Measurements from ENCODE around the gene FAF1. TPM values are rescaled to one million over a fixed set of nuclear protein-coding genes. Genes with fewer than 3 reads are reported as not detected.

Gene FAF1
- total RNA-seq, 1 donor from 2014 or later, result 46.4 TPM

DNA sequence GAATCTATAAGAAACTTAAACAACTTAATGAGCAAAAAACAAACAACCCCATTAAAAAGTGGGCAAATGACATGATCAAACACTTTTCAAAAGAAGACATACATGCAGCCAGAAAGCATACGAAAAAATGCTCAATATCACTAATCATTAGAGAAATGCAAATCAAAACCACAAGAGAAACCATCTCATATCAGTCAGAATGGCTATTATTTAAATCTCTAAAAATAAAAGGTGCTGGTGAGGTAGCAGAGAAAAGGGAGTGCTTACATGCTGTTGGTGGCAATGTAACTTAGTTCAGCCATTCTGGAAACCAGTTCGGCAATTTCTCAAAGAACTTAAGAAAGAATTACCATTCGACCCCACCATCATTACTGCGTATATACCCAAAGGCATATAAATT lies 147.7 kb downstream of the FAF1 start:
- Histone ChIP-seq H3K36me3 (no peaks in the 10 kb centered on the region), H3K9me3 (peaks cover 12% of the 10 kb centered on the region), H3K27ac (no peak overlapping the region), H3K4me1 (no peaks in the 10 kb centered on the region), H3K27me3 (no peaks in the 10 kb centered on the region), H3K4me3 (no peak overlapping the region)
- DNase-seq (no peak), ATAC-seq (no peak)
- TF ChIP-seq, protein P1, sequence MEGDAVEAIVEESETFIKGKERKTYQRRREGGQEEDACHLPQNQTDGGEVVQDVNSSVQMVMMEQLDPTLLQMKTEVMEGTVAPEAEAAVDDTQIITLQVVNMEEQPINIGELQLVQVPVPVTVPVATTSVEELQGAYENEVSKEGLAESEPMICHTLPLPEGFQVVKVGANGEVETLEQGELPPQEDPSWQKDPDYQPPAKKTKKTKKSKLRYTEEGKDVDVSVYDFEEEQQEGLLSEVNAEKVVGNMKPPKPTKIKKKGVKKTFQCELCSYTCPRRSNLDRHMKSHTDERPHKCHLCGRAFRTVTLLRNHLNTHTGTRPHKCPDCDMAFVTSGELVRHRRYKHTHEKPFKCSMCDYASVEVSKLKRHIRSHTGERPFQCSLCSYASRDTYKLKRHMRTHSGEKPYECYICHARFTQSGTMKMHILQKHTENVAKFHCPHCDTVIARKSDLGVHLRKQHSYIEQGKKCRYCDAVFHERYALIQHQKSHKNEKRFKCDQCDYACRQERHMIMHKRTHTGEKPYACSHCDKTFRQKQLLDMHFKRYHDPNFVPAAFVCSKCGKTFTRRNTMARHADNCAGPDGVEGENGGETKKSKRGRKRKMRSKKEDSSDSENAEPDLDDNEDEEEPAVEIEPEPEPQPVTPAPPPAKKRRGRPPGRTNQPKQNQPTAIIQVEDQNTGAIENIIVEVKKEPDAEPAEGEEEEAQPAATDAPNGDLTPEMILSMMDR (IDR thresholded peaks at IDR 0.05), result no peak
- intact Hi-C loops (cut with DNase I), result no loop called here

DNA sequence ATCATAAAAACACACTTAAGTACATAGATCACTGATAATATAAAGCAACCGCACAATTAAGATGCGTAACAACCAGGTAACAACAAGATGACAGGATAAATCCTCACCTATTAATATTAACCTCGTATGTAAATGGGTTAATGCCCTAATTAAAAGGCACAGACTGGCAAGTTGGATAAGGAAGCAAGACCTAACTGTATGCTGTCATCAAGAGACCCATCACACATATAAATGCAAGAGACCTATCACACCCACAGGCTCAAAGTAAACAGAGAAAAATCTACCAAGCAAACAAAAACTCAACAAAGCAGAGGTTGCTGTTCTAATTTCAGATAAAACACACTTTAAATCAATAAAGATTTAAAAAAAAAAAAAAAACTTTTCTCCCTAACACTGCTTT lies 151.8 kb downstream of the FAF1 start:
- no peak overlapping the region for H3K27ac ChIP-seq
- no peak overlapping the region for H3K4me3 ChIP-seq
- intact Hi-C loops (cut with DNase I), result no loop called here
- no peaks in the 10 kb centered on the region for H3K27me3 ChIP-seq
- ATAC-seq (no peak), DNase-seq (no peak)
- H3K36me3 ChIP-seq, result no peaks in the 10 kb centered on the region
- peaks cover 15% of the 10 kb centered on the region for H3K9me3 ChIP-seq
- H3K4me1 ChIP-seq, result no peaks in the 10 kb centered on the region
- TF ChIP-seq, protein P1 (IDR thresholded peaks at IDR 0.05), result no peak

DNA sequence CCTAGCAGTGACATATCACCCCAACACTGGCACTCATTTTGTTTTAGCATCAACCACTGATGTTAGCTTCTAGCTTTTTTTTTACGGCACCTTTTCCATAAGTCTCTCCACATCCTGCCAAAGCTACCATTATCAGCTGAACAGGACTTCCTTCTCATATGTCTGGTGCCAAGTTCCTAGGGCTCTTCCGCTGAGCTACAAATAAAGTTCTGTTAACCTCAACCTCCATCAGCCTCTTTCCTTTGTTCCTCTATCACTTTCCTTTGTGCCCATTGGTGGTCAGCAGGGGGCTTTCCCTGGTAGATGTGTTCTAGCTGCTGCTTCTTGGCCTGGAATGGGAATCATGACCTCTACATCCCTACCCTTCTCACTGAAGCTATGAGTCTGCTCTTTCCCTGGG lies 163.8 kb downstream of the FAF1 start:
- TF ChIP-seq, protein P1 (IDR thresholded peaks at IDR 0.05), result no peak
- no peaks in the 10 kb centered on the region for H3K4me1 ChIP-seq
- no peaks in the 10 kb centered on the region for H3K9me3 ChIP-seq
- DNase-seq (no peak), ATAC-seq (no peak)
- no peaks in the 10 kb centered on the region for H3K36me3 ChIP-seq
- intact Hi-C loops (cut with DNase I), result no loop called here
- H3K4me3 ChIP-seq, result no peak overlapping the region
- no peaks in the 10 kb centered on the region for H3K27me3 ChIP-seq
- H3K27ac ChIP-seq, result no peak overlapping the region

DNA sequence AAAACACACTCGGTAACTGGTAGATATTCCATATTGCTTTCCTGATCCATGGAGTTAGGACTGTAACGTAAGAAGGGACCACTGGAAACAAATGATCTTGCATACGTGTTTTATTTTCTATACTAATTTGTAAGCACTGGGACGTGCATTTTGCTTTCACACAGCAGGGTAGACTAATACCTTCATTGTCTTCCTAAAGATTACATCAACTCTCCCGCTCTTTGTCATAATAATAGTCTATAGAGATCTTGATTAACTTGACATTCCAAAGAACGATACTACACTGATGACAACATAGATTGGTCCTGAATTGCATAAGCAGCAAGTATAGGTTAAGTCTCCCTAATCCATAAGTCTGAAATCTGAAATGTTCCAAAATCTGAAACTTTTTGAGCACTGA lies 166.5 kb downstream of the FAF1 start:
- H3K9me3 ChIP-seq, result no peaks in the 10 kb centered on the region
- H3K27ac ChIP-seq, result no peak overlapping the region
- no peaks in the 10 kb centered on the region for H3K4me1 ChIP-seq
- no peak overlapping the region for H3K4me3 ChIP-seq
- DNase-seq (no peak), ATAC-seq (no peak)
- no peaks in the 10 kb centered on the region for H3K36me3 ChIP-seq
- intact Hi-C loops (cut with DNase I), result no loop called here
- H3K27me3 ChIP-seq, result no peaks in the 10 kb centered on the region
- TF ChIP-seq, protein P1 (IDR thresholded peaks at IDR 0.05), result no peak

DNA sequence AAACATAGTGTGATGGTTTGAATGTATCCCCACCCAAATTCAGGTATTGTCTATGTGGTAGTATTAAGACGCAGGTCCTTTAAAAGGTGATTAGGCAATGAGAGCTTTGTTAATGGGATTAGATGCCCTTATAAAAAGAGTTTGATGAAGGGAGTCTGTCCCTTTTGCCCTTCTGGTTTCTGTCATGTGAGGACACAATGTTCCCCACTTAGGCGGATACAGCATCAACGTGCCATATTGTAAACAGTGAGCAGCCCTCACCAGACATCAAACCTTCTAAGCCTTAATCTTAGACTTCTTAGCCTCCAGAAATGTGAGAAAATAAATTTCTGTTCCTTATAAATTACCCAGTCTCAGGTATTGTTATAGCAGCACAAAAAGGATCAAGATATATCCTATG lies 172.8 kb downstream of the FAF1 start:
- Histone ChIP-seq H3K27me3 (no peaks in the 10 kb centered on the region), H3K4me1 (no peaks in the 10 kb centered on the region), H3K27ac (no peak overlapping the region), H3K9me3 (no peaks in the 10 kb centered on the region), H3K4me3 (no peak overlapping the region), H3K36me3 (no peaks in the 10 kb centered on the region)
- DNase-seq (no peak), ATAC-seq (no peak)
- intact Hi-C loops (cut with DNase I), result no loop called here
- TF ChIP-seq, protein P1 (IDR thresholded peaks at IDR 0.05), result no peak

DNA sequence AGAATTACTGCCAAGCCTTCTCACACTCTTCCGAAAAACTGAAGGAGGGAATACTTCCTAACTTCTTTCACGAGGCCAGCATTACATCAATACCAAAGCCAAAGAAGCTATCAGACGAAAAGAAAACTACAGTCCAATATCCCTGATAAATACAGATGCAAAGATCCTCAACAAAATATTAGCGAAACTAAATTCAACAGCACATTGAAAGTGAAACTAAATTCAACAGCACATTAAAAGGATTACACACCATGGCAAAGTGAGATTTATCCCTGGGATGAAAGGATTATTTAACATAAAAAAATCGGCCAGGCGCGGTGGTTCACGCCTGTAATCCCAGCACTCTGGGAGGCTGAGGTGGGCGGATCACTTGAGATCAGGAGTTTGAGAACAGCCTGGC lies 176.8 kb downstream of the FAF1 start:
- TF ChIP-seq, protein P1 (IDR thresholded peaks at IDR 0.05), result no peak
- Histone ChIP-seq H3K4me3 (no peak overlapping the region), H3K9me3 (no peaks in the 10 kb centered on the region), H3K27me3 (no peaks in the 10 kb centered on the region), H3K27ac (no peak overlapping the region), H3K36me3 (peaks cover 8% of the 10 kb centered on the region), H3K4me1 (no peaks in the 10 kb centered on the region)
- intact Hi-C loops (cut with DNase I), result loop anchor here (5.0 kb wide), 1 partner anchor 404 kb away; no protein-coding TSS in a partner anchor
- no peak for ATAC-seq
- DNase-seq, result no peak
